H9 (cell line): ENCODE measurements around the gene GAP43. TPM values are rescaled to one million over a fixed set of nuclear protein-coding genes. Genes with fewer than 3 reads are reported as not detected.

ENCODE experiments used
- DNase-seq: peaks from one replicate; pipeline ENCODE4 v3.0.0-alpha.2; 2017
- H2AFZ ChIP-seq: one replicate; pipeline ENCODE4 v1.6.1; 2013; ENCODE audit warnings: mild to moderate bottlenecking, low read length, control low read depth, moderate library complexity
- H2AK5ac ChIP-seq: 2 replicates; pipeline ENCODE4 v1.6.1; 2013; ENCODE audit warnings: low read length, control low read depth, mixed read lengths; ENCODE audit not compliant: insufficient read length
- H2BK120ac ChIP-seq: one replicate; pipeline ENCODE4 v1.6.1; 2013; ENCODE audit warnings: low read depth, mild to moderate bottlenecking, low read length, control low read depth, inconsistent platforms; ENCODE audit not compliant: poor library complexity, severe bottlenecking
- H2BK12ac ChIP-seq: 2 replicates; pipeline ENCODE4 v1.6.1; 2013; ENCODE audit warnings: low read length, control low read depth, mixed read lengths, low read depth; ENCODE audit not compliant: insufficient read length
- H2BK15ac ChIP-seq: 2 replicates; pipeline ENCODE4 v1.6.1; 2013; ENCODE audit warnings: low read depth, low read length, control low read depth
- H2BK20ac ChIP-seq: one replicate; pipeline ENCODE4 v1.6.1; 2013; ENCODE audit warnings: low read depth, mild to moderate bottlenecking, low read length, control low read depth, inconsistent platforms; ENCODE audit not compliant: poor library complexity, severe bottlenecking
- H2BK5ac ChIP-seq: 2 replicates; pipeline ENCODE4 v1.6.1; 2013; ENCODE audit warnings: low read length, control low read depth, mixed read lengths; ENCODE audit not compliant: insufficient read length
- H3K14ac ChIP-seq: 2 replicates; pipeline ENCODE4 v1.6.1; 2013; ENCODE audit warnings: low read length, control low read depth; ENCODE audit not compliant: insufficient read depth
- H3K18ac ChIP-seq: 2 replicates; pipeline ENCODE4 v1.6.1; 2013; ENCODE audit warnings: low read depth, mild to moderate bottlenecking, mixed read lengths, low read length, control low read depth; ENCODE audit not compliant: insufficient read length
- H3K23ac ChIP-seq: 2 replicates; pipeline ENCODE4 v1.6.1; 2013; ENCODE audit warnings: low read length, control low read depth, mixed read lengths, low read depth; ENCODE audit not compliant: insufficient read length
- H3K23me2 ChIP-seq: 2 replicates; pipeline ENCODE4 v1.6.1; 2013; ENCODE audit warnings: low read depth, mild to moderate bottlenecking, mixed read lengths, low read length, control low read depth; ENCODE audit not compliant: insufficient read length, poor library complexity, severe bottlenecking
- H3K27ac ChIP-seq: 2 replicates; pipeline ENCODE4 v1.5.1; 2013; ENCODE audit warnings: low read length, control low read depth, mixed read lengths, low read depth; ENCODE audit not compliant: insufficient read length
- H3K27me3 ChIP-seq: 2 replicates; pipeline ENCODE4 v1.6.1; 2013; ENCODE audit warnings: low read length, control low read depth, inconsistent platforms; ENCODE audit not compliant: insufficient read depth
- H3K4ac ChIP-seq: 2 replicates; pipeline ENCODE4 v1.6.1; 2013; ENCODE audit warnings: low read depth, mild to moderate bottlenecking, control low read depth, inconsistent platforms, low read length, moderate library complexity
- H3K4me1 ChIP-seq: 2 replicates; pipeline ENCODE4 v1.6.1; 2013; ENCODE audit warnings: low read length, control low read depth, inconsistent platforms; ENCODE audit not compliant: insufficient read depth
- H3K4me2 ChIP-seq: 2 replicates; pipeline ENCODE4 v1.6.1; 2013; ENCODE audit warnings: low read length, control low read depth, mixed read lengths; ENCODE audit not compliant: insufficient read length, insufficient read depth
- H3K56ac ChIP-seq: 2 replicates; pipeline ENCODE4 v1.6.1; 2013; ENCODE audit warnings: low read depth, mild to moderate bottlenecking, mixed read lengths, low read length, control low read depth; ENCODE audit not compliant: insufficient read length
- H3K79me1 ChIP-seq: 2 replicates; pipeline ENCODE4 v1.6.1; 2013; ENCODE audit warnings: low read depth, mild to moderate bottlenecking, moderate library complexity, low read length, control low read depth, inconsistent platforms; ENCODE audit not compliant: insufficient read depth, poor library complexity, severe bottlenecking
- H3K79me2 ChIP-seq: 2 replicates; pipeline ENCODE4 v1.6.1; 2013; ENCODE audit warnings: low read length, control low read depth, inconsistent platforms; ENCODE audit not compliant: insufficient read depth
- H3K9ac ChIP-seq: 2 replicates; pipeline ENCODE4 v1.6.1; 2013; ENCODE audit warnings: low read length, control low read depth, mixed read lengths; ENCODE audit not compliant: insufficient read length; ENCODE audit errors: extremely low read depth
- H3K9me3 ChIP-seq: one replicate; pipeline ENCODE4 v1.6.1; 2013; ENCODE audit warnings: low read depth, low read length, inconsistent platforms; ENCODE audit not compliant: control insufficient read depth
- H3T11ph ChIP-seq: one replicate; pipeline ENCODE4 v1.6.1; 2013; ENCODE audit warnings: mild to moderate bottlenecking, low read length, control low read depth, inconsistent platforms
- H4K20me1 ChIP-seq: one replicate; pipeline ENCODE4 v1.6.1; 2013; ENCODE audit not compliant: control insufficient read depth, insufficient read length, insufficient read depth
- H4K5ac ChIP-seq: 2 replicates; pipeline ENCODE4 v1.6.1; 2013; ENCODE audit warnings: low read depth, mild to moderate bottlenecking, mixed read lengths, low read length, control low read depth; ENCODE audit not compliant: insufficient read length
- H4K8ac ChIP-seq: replicated peaks from 2 replicates; pipeline ENCODE4 v1.6.1; 2013; ENCODE audit warnings: low read length, control low read depth, mixed read lengths, low read depth; ENCODE audit not compliant: insufficient read length
- H4K91ac ChIP-seq: 2 replicates; pipeline ENCODE4 v1.6.1; 2013; ENCODE audit warnings: low read depth, mild to moderate bottlenecking, moderate library complexity, mixed read lengths, low read length, control low read depth; ENCODE audit not compliant: insufficient read length
- H3K27ac Mint-ChIP-seq, 3 experiments: 2 replicates in 2 of 3; 3 replicates in 1 of 3; pipeline ENCODE4 v1.8.0; 2020 to 2021; ENCODE audit warnings: mixed read lengths in 3 of 3, mild to moderate bottlenecking in 1 of 3, moderate library complexity in 1 of 3
- H3K27me3 Mint-ChIP-seq: 2 replicates; pipeline ENCODE4 v1.8.0; 2021; ENCODE audit warnings: low read depth, mild to moderate bottlenecking, moderate library complexity, mixed read lengths
- H3K36me3 Mint-ChIP-seq, 3 experiments: 2 replicates in 2 of 3; 3 replicates in 1 of 3; pipeline ENCODE4 v1.8.0; 2020 to 2021; ENCODE audit warnings: low read depth in 3 of 3, mixed read lengths in 3 of 3; ENCODE audit not compliant: insufficient read depth in 1 of 3
- H3K4me1 Mint-ChIP-seq, 2 experiments: 2 replicates each; pipeline ENCODE4 v1.8.0; 2020; ENCODE audit warnings: mixed read lengths in 2 of 2
- H3K4me3 Mint-ChIP-seq, 2 experiments: 2 replicates in 1 of 2; 3 replicates in 1 of 2; pipeline ENCODE4 v1.8.0; 2020 to 2021; ENCODE audit warnings: mild to moderate bottlenecking in 2 of 2, mixed read lengths in 2 of 2, moderate library complexity in 1 of 2
- H3K9me3 Mint-ChIP-seq, 2 experiments: 2 replicates in 1 of 2; 3 replicates in 1 of 2; pipeline ENCODE4 v1.8.0; 2020; ENCODE audit warnings: mild to moderate bottlenecking in 2 of 2, mixed read lengths in 2 of 2, moderate library complexity in 1 of 2
- CTCF ChIP-seq: fragments of 200-600 bp; sonication (generic); conservative IDR thresholded peaks from 3 replicates; pipeline ENCODE4 v1.8.0; 2021; ENCODE audit warnings: antibody characterized with exemption, mild to moderate bottlenecking
- WGBS: extraction: QIAGEN DNeasy Blood & Tissue Kit; methylation state at CpG from one replicate; pipeline ENCODE4 v1.1.7; 2013; ENCODE audit warnings: missing lambda C conversion rate, low lambda C conversion rate, mixed read lengths; ENCODE audit not compliant: insufficient read length; ENCODE audit errors: extremely low coverage; 5-methylcytosine and 5-hydroxymethylcytosine counted together
- total RNA-seq: library from RNA; stranded (reverse); gene quantifications from 2 replicates; pipeline ENCODE4 v1.2.1, GENCODE V29; 2021

Gene GAP43
- total RNA-seq, 1 experiment from 2014 or later: 12.8 TPM

GRCh38 chr3:115683773-115684172, 60.5 kb downstream of the GAP43 start:
- Mint-ChIP-seq H3K4me3 (no peak overlapping the region), H3K9me3 (no peaks in the 10 kb centered on the region), H3K36me3 (peaks cover 0 to 3% (median 0%) of the 10 kb centered on the region in 3 experiments; a peak in 1 of 7 replicates), H3K27me3 (no peaks in the 10 kb centered on the region), H3K27ac (no peak overlapping the region), H3K4me1 (peaks cover 5% of the 10 kb centered on the region in 2 experiments)
- Histone ChIP-seq H4K20me1 (no peaks in the 10 kb centered on the region), H2AFZ (no peak overlapping the region), H3K27ac (no peak overlapping the region), H4K8ac (no peak overlapping the region), H3K27me3 (no peaks in the 10 kb centered on the region), H3K56ac (no peak overlapping the region), H3K23ac (no peak overlapping the region), H3K9me3 (no peaks in the 10 kb centered on the region), H3T11ph (no peak overlapping the region), H3K4me1 (no peaks in the 10 kb centered on the region), H2BK15ac (no peak overlapping the region), H3K14ac (no peak overlapping the region), H3K4me2 (no peak overlapping the region), H3K9ac (no peak overlapping the region), H2BK20ac (no peak overlapping the region), H3K23me2 (no peaks in the 10 kb centered on the region), H2BK120ac (no peak overlapping the region), H4K91ac (no peak overlapping the region), H3K79me2 (no peaks in the 10 kb centered on the region), H4K5ac (no peak overlapping the region), H2AK5ac (no peak overlapping the region), H3K18ac (no peak overlapping the region), H3K4ac (no peak overlapping the region), H2BK12ac (no peak overlapping the region), H2BK5ac (no peak overlapping the region), H3K79me1 (no peaks in the 10 kb centered on the region)
- WGBS: no CpG with 5 or more reads among the region's 3 CpGs
- no peak for TF ChIP-seq CTCF
- no peak for DNase-seq
